H1 (cell line): ENCODE measurements around the gene RPTOR. TPM values are rescaled to one million over a fixed set of nuclear protein-coding genes. Genes with fewer than 3 reads are reported as not detected.

ENCODE experiments used
- CTCF ChIA-PET: fragments of 300-600 bp; sonication (Branson Sonifier 250); formaldehyde crosslinking; loops from one replicate; lab custom pipeline; 2021; ENCODE audit not compliant: partially characterized antibody; lab: Charles Lee
- POLR2A ChIA-PET: fragments of 300-600 bp; sonication (Branson Sonifier 250); formaldehyde crosslinking; loops from one replicate; lab custom pipeline; 2021; ENCODE audit warnings: inconsistent platforms; ENCODE audit not compliant: partially characterized antibody; lab: Charles Lee
- DNase-seq, 2 experiments: peaks; one replicate each; pipeline versions ENCODE4 v3.0.0 to v3.0.0-alpha.2; 2010 to 2022; ENCODE audit warnings: low spot score in 2 of 2, low read depth in 1 of 2, mixed read lengths in 1 of 2
- FAIRE-seq: peaks from 2 replicates; lab custom pipeline; 2011; peaks lifted over from hg19 to GRCh38; lab: Jason Lieb, UNC
- H2AFZ ChIP-seq: 2 replicates; pipeline ENCODE4 v1.8.1; 2012; ENCODE audit warnings: low read length, inconsistent platforms
- H2AK5ac ChIP-seq: 2 replicates; pipeline ENCODE4 v1.6.1; 2013; ENCODE audit warnings: low read depth, low read length
- H2BK120ac ChIP-seq: replicated peaks from 2 replicates; pipeline ENCODE3; 2013; ENCODE audit warnings: low read depth, low read length, inconsistent platforms
- H2BK12ac ChIP-seq: 2 replicates; pipeline ENCODE4 v1.6.1; 2013; ENCODE audit warnings: low read depth, low read length
- H2BK15ac ChIP-seq: 2 replicates; pipeline ENCODE4 v1.6.1; 2013; ENCODE audit warnings: low read length
- H2BK20ac ChIP-seq: 2 replicates; pipeline ENCODE4 v1.6.1; 2013; ENCODE audit warnings: low read length
- H2BK5ac ChIP-seq: 2 replicates; pipeline ENCODE4 v1.6.1; 2013; ENCODE audit warnings: low read depth, low read length
- H3K14ac ChIP-seq: 2 replicates; pipeline ENCODE4 v1.6.1; 2013; ENCODE audit warnings: inconsistent platforms; ENCODE audit not compliant: insufficient read length
- H3K18ac ChIP-seq: 2 replicates; pipeline ENCODE4 v1.6.1; 2013; ENCODE audit warnings: low read length; ENCODE audit errors: extremely low read depth
- H3K23ac ChIP-seq: 2 replicates; pipeline ENCODE4 v1.6.1; 2013; ENCODE audit warnings: inconsistent platforms; ENCODE audit not compliant: insufficient read length
- H3K23me2 ChIP-seq: 2 replicates; pipeline ENCODE4 v1.6.1; 2013; ENCODE audit warnings: low read depth, low read length
- H3K27ac ChIP-seq: 2 replicates; pipeline ENCODE4 v1.6.1; 2011; ENCODE audit warnings: low read depth, low read length, inconsistent platforms
- H3K27me3 ChIP-seq, 4 experiments: replicated peaks in 1 of 4; 1 replicate in 1 of 4; 2 replicates in 3 of 4; pipeline versions ENCODE4 v1.6.1 to v1.8.1; 2011 to 2013; ENCODE audit warnings: low read length in 3 of 4, mild to moderate bottlenecking in 3 of 4, inconsistent platforms in 2 of 4, mixed read lengths in 2 of 4, moderate library complexity in 1 of 4; ENCODE audit not compliant: control insufficient read depth in 3 of 4, insufficient read depth in 3 of 4; ENCODE audit errors: extremely low read depth in 1 of 4
- H3K36me3 ChIP-seq, 4 experiments: 2 replicates each; pipeline versions ENCODE4 v1.6.1 to v1.8.1; 2011 to 2013; ENCODE audit warnings: mild to moderate bottlenecking in 4 of 4, low read length in 3 of 4, moderate library complexity in 2 of 4, control low read depth in 1 of 4, inconsistent platforms in 1 of 4; ENCODE audit not compliant: insufficient read depth in 4 of 4, control insufficient read depth in 2 of 4
- H3K4ac ChIP-seq: replicated peaks from 2 replicates; pipeline ENCODE3; 2013; ENCODE audit warnings: low read length, low read depth, mixed read lengths, inconsistent platforms; ENCODE audit not compliant: insufficient read length
- H3K4me1 ChIP-seq, 4 experiments: replicated peaks in 1 of 4; 1 replicate in 1 of 4; 2 replicates in 3 of 4; pipeline versions ENCODE4 v1.6.1 to v1.8.1; 2011 to 2013; ENCODE audit warnings: low read length in 3 of 4, inconsistent platforms in 2 of 4, mixed read lengths in 1 of 4; ENCODE audit not compliant: insufficient read depth in 4 of 4, control insufficient read depth in 3 of 4
- H3K4me2 ChIP-seq, 2 experiments: 2 replicates each; pipeline versions ENCODE4 v1.6.1 to v1.8.1; 2011 to 2013; ENCODE audit warnings: low read depth in 2 of 2, low read length in 2 of 2, control low read depth in 1 of 2, inconsistent platforms in 1 of 2, mild to moderate bottlenecking in 1 of 2; ENCODE audit not compliant: insufficient read depth in 1 of 2
- H3K4me3 ChIP-seq, 4 experiments: fragments of 200-600, 300-600 bp in 1 of 4; sonication (generic), shearing (Covaris generic), sonication (Bioruptor Twin) in 1 of 4; 2 replicates each; pipeline versions ENCODE4 v1.5.1 to v1.8.1; 2011 to 2016; ENCODE audit warnings: low read length in 4 of 4, low read depth in 3 of 4, control low read depth in 2 of 4, inconsistent platforms in 2 of 4, mild to moderate bottlenecking in 2 of 4, mixed read lengths in 1 of 4, moderate library complexity in 1 of 4; ENCODE audit not compliant: insufficient read depth in 2 of 4; ENCODE audit errors: extremely low read depth in 1 of 4
- H3K56ac ChIP-seq: replicated peaks from 2 replicates; pipeline ENCODE3; 2013; ENCODE audit warnings: low read depth, mild to moderate bottlenecking, mixed read lengths, low read length, inconsistent platforms; ENCODE audit not compliant: insufficient read length
- H3K79me1 ChIP-seq: 2 replicates; pipeline ENCODE4 v1.6.1; 2013; ENCODE audit warnings: low read depth, low read length, control low read depth
- H3K79me2 ChIP-seq, 2 experiments: 2 replicates each; pipeline versions ENCODE4 v1.6.1 to v1.8.1; 2012 to 2013; ENCODE audit warnings: low read length in 2 of 2, mild to moderate bottlenecking in 2 of 2, inconsistent platforms in 1 of 2; ENCODE audit not compliant: insufficient read depth in 2 of 2, control insufficient read depth in 1 of 2
- H3K9ac ChIP-seq, 4 experiments: replicated peaks in 1 of 4; 1 replicate in 1 of 4; 2 replicates in 3 of 4; pipeline versions ENCODE4 v1.6.1 to v1.8.1; 2011 to 2013; ENCODE audit warnings: low read depth in 3 of 4, low read length in 3 of 4, control low read depth in 2 of 4, mild to moderate bottlenecking in 2 of 4, moderate library complexity in 2 of 4, inconsistent platforms in 1 of 4; ENCODE audit errors: extremely low read depth in 1 of 4
- H3K9me3 ChIP-seq, 2 experiments: 2 replicates each; pipeline versions ENCODE4 v1.6.1 to v1.8.1; 2012 to 2013; ENCODE audit warnings: mild to moderate bottlenecking in 2 of 2, moderate library complexity in 2 of 2, control low read depth in 1 of 2, inconsistent platforms in 1 of 2, low read depth in 1 of 2, low read length in 1 of 2, mixed read lengths in 1 of 2; ENCODE audit not compliant: insufficient read depth in 2 of 2
- H4K20me1 ChIP-seq, 2 experiments: replicated peaks in 1 of 2; 2 replicates each; pipeline versions ENCODE3 to v1.8.1; 2011 to 2013; ENCODE audit warnings: inconsistent platforms in 2 of 2, low read length in 2 of 2, mild to moderate bottlenecking in 1 of 2; ENCODE audit not compliant: insufficient read depth in 2 of 2, control insufficient read depth in 1 of 2
- H4K5ac ChIP-seq: 2 replicates; pipeline ENCODE4 v1.6.1; 2013; ENCODE audit warnings: low read length, low read depth, mixed read lengths, inconsistent platforms; ENCODE audit not compliant: insufficient read length
- H4K8ac ChIP-seq: 2 replicates; pipeline ENCODE4 v1.8.0; 2013; ENCODE audit warnings: mild to moderate bottlenecking, moderate library complexity, low read length, inconsistent platforms; ENCODE audit not compliant: insufficient read depth; ENCODE audit errors: extremely low read depth
- H4K91ac ChIP-seq: replicated peaks from 2 replicates; pipeline ENCODE3; 2013; ENCODE audit warnings: low read length, mixed read lengths, inconsistent platforms; ENCODE audit not compliant: insufficient read length
- BACH1 ChIP-seq: IDR thresholded peaks from 2 replicates; pipeline ENCODE4 v1.6.1; 2012; ENCODE audit warnings: low read length, improper control_type of control experiment
- BRCA1 ChIP-seq: IDR thresholded peaks from 2 replicates; pipeline ENCODE4 v1.6.1; 2012; ENCODE audit warnings: low read depth, low read length, improper control_type of control experiment
- CBX8 ChIP-seq: fragments of 300-800, 300-1000 bp; sonication (generic); IDR thresholded peaks from 2 replicates; pipeline ENCODE4 v1.7.1; 2016; ENCODE audit warnings: low read depth, low read length, borderline replicate concordance
- EZH2 ChIP-seq: fragments of 200-600 bp; sonication (generic); IDR thresholded peaks from 2 replicates; pipeline ENCODE4 v1.7.1; 2012; ENCODE audit warnings: low read depth, mild to moderate bottlenecking, moderate library complexity, low read length, inconsistent platforms; ENCODE audit not compliant: severe bottlenecking
- FOSL1 ChIP-seq: IDR thresholded peaks from 2 replicates; pipeline ENCODE4 v1.6.1; 2011; ENCODE audit warnings: mild to moderate bottlenecking, low read depth, low read length, moderate library complexity; ENCODE audit not compliant: insufficient read depth
- GABPA ChIP-seq: IDR thresholded peaks from 2 replicates; pipeline ENCODE4 v1.6.1; 2011; ENCODE audit warnings: mild to moderate bottlenecking, low read length, moderate library complexity, borderline replicate concordance; ENCODE audit not compliant: insufficient read depth
- HDAC6 ChIP-seq: IDR thresholded peaks from one replicate; pipeline ENCODE4 v1.7.1; 2012; ENCODE audit warnings: low read depth, mild to moderate bottlenecking, inconsistent platforms, low read length, moderate library complexity
- MAFK ChIP-seq: IDR thresholded peaks from 2 replicates; pipeline ENCODE4 v1.6.1; 2012; ENCODE audit warnings: low read depth, mild to moderate bottlenecking, improper control_type of control experiment, low read length
- RFX5 ChIP-seq: IDR thresholded peaks from 2 replicates; pipeline ENCODE4 v1.6.1; 2011; ENCODE audit warnings: low read depth, low read length, improper control_type of control experiment, borderline replicate concordance
- TAF7 ChIP-seq: optimal IDR thresholded peaks from 2 replicates; pipeline ENCODE3; 2011; ENCODE audit warnings: low read depth, mild to moderate bottlenecking, inconsistent platforms, low read length, moderate library complexity, borderline replicate concordance
- YY1 ChIP-seq: IDR thresholded peaks from 2 replicates; pipeline ENCODE4 v1.6.1; 2011; ENCODE audit warnings: low read depth, mild to moderate bottlenecking, low read length
- WGBS, 2 experiments: shearing (Covaris generic) in 1 of 2; methylation state at CpG; one replicate each; pipeline versions ENCODE4 v1.1.6 to v1.1.7; 2013 to 2015; ENCODE audit warnings: low lambda C conversion rate in 2 of 2, mixed read lengths in 2 of 2, inconsistent platforms in 1 of 2, low coverage in 1 of 2, missing lambda C conversion rate in 1 of 2; ENCODE audit not compliant: insufficient replicate concordance in 2 of 2, insufficient coverage in 1 of 2, insufficient read length in 1 of 2; ENCODE audit errors: extremely low coverage in 1 of 2, missing lambda C conversion rate in 1 of 2; 5-methylcytosine and 5-hydroxymethylcytosine counted together
- polyA plus RNA-seq, 7 experiments: library from polyadenylated mRNA; depleted of rRNA in 3 of 7; stranded (reverse) in 5 of 7; unstranded in 2 of 7; fragments of >200 nt in 5 of 7; fragments of 200-250 nt in 2 of 7; gene quantifications; 1 replicate in 5 of 7; 2 replicates in 1 of 7; 4 replicates in 1 of 7; pipeline versions ENCODE4 v1.2.1 to v1.2.3, GENCODE V29; 2011 to 2013; ENCODE audit warnings: missing spikeins in 2 of 7, mixed read lengths in 2 of 7
- total RNA-seq: library from RNA; stranded (reverse); fragmentation: NEBNext Ultra II Directional; extraction: Animal tissue kit (Norgen Biotek cat#: 25700); gene quantifications from 2 replicates; pipeline ENCODE4 v1.2.1, GENCODE V29; 2021

RPTOR gene
- total and polyA plus RNA-seq, 2 of the 8 experiments (the other 6 are each of a cell fraction or from before 2014, with no cell fraction given), result 6.9 to 28.7 TPM

GRCh38 chr17:80803451-80804428 is 259.1 kb downstream of the RPTOR start:
- no peak for DNase-seq
- Histone ChIP-seq H2BK12ac (no peak overlapping the region), H3K23ac (no peak overlapping the region), H3K4me3 (no peak overlapping the region), H2BK20ac (no peak overlapping the region), H4K20me1 (peaks cover 0 to 1% of the 10 kb centered on the region in 2 experiments), H3K27ac (0 out of 2 replicates have a peak overlapping the region, but pooled peaks have one; percentile 13), H3K9ac (no peak overlapping the region), H2BK5ac (no peak overlapping the region), H3K14ac (no peak overlapping the region), H3K27me3 (no peaks in the 10 kb centered on the region), H4K91ac (peak overlapping the region; percentile 23), H3K4me1 (peaks cover 0 to 4% (median 1%) of the 10 kb centered on the region in 4 experiments; a peak in 4 of 7 replicates), H3K79me1 (0 out of 2 replicates have a peak, but pooled peaks cover 2% of the 10 kb centered on the region), H3K36me3 (no peaks in the 10 kb centered on the region; a peak in 1 of 8 replicates), H4K8ac (no peak overlapping the region), H2BK15ac (no peak overlapping the region), H3K56ac (no peak overlapping the region), H3K23me2 (no peaks in the 10 kb centered on the region), H4K5ac (no peak overlapping the region), H3K18ac (no peak overlapping the region), H3K4me2 (no peak overlapping the region), H3K9me3 (peaks cover 0 to 6% of the 10 kb centered on the region in 2 experiments; a peak in 1 of 4 replicates), H2BK120ac (no peak overlapping the region), H2AFZ (no peak overlapping the region), H3K4ac (no peak overlapping the region), H2AK5ac (no peak overlapping the region), H3K79me2 (no peaks in the 10 kb centered on the region)
- POLR2A ChIA-PET, result interaction anchor here (0.6 kb wide), 1 partner anchor 74 kb away, joined by 4 read pairs; no protein-coding TSS in a partner anchor
- FAIRE-seq, result no peak
- 88% methylated on average over 36 of the region's 36 CpGs; no CpG with 5 or more reads in 1 of the 2 experiments for WGBS, 2 experiments
- CTCF ChIA-PET, result interaction anchor here (1.0 to 1.9 kb wide), 5 partner anchors 12 to 379 kb away, joined by 3 to 5 read pairs (median 3); no protein-coding TSS in a partner anchor
- TF ChIP-seq TAF7 (no peak), GABPA (no peak), FOSL1 (no peak), RFX5 (no peak), BRCA1 (no peak), MAFK (no peak), YY1 (no peak), EZH2 (no peak), BACH1 (no peak), CBX8 (no peak), HDAC6 (no peak)
